K562 (cell line): ENCODE measurements around the gene OOSP3. TPM values are rescaled to one million over a fixed set of nuclear protein-coding genes. Genes with fewer than 3 reads are reported as not detected.

Experiments
- ATAC-seq: fragments of 200-7000 bp; cut with Tn5 transposase; 3 replicates; pipeline ENCODE4 v1.9.1; 2020; ENCODE audit warnings: moderate library complexity
- BruUV-seq: library from RNA; stranded (reverse); fragments of 400-500 nt; replicated peaks from 2 replicates; lab custom pipeline; 2021; lab: Mats Ljungman, UMichigan
- CTCF ChIA-PET: fragments of 300-600 bp; formaldehyde crosslinking; extraction: SDS; loops from one replicate; lab custom pipeline; 2021; ENCODE audit warnings: low intra/inter-chr PET ratio; lab: Yijun Ruan, JAX
- POLR2A ChIA-PET: fragments of 300-600, 350-650 bp; sonication (Branson Sonifier 250); formaldehyde crosslinking; extraction: SDS; loops from one replicate; lab custom pipeline; 2021; ENCODE audit warnings: antibody characterized with exemption, inconsistent platforms; lab: Yijun Ruan, JAX
- DNase-seq, 4 experiments: peaks; one replicate each; pipeline versions ENCODE4 v3.0.0 to v3.0.0-alpha.2; 2011 to 2018; ENCODE audit warnings: low spot score in 3 of 4, mixed read lengths in 3 of 4; ENCODE audit errors: extremely low read depth in 1 of 4
- FAIRE-seq: peaks from 2 replicates; lab custom pipeline; 2011; peaks lifted over from hg19 to GRCh38; lab: Jason Lieb, UNC
- H2AFZ ChIP-seq: 2 replicates; pipeline ENCODE4 v1.6.0; 2011; ENCODE audit warnings: low read depth, low read length, control low read depth, inconsistent platforms
- H3K27ac ChIP-seq: fragments of 200-600 bp; 3 replicates; pipeline ENCODE4 v1.8.0; 2011; ENCODE audit warnings: low read depth, mild to moderate bottlenecking, control low read depth, inconsistent platforms, low read length, moderate library complexity, mixed read lengths; ENCODE audit errors: extremely low read depth
- H3K27me3 ChIP-seq, 2 experiments: fragments of 300-600 bp in 1 of 2; 2 replicates in 1 of 2; 3 replicates in 1 of 2; pipeline versions ENCODE4 v1.6.0 to v1.8.0; 2011; ENCODE audit warnings: inconsistent platforms in 2 of 2, low read length in 2 of 2, mild to moderate bottlenecking in 1 of 2, mixed read lengths in 1 of 2, moderate library complexity in 1 of 2; ENCODE audit not compliant: control insufficient read depth in 2 of 2, insufficient read depth in 2 of 2
- H3K36me3 ChIP-seq: fragments of 300-600 bp; 3 replicates; pipeline ENCODE4 v1.8.0; 2011; ENCODE audit warnings: mild to moderate bottlenecking, low read length, inconsistent platforms; ENCODE audit not compliant: control insufficient read depth, insufficient read depth
- H3K4me1 ChIP-seq, 2 experiments: fragments of 200-600 bp in 1 of 2; replicated peaks in 1 of 2; 2 replicates in 1 of 2; 3 replicates in 1 of 2; pipeline versions ENCODE4 v1.5.1 to v1.8.0; 2011; ENCODE audit warnings: inconsistent platforms in 2 of 2, low read length in 2 of 2, mild to moderate bottlenecking in 1 of 2, mixed read lengths in 1 of 2, moderate library complexity in 1 of 2; ENCODE audit not compliant: control insufficient read depth in 2 of 2, insufficient read depth in 2 of 2
- H3K4me2 ChIP-seq: 2 replicates; pipeline ENCODE4 v1.6.1; 2011; ENCODE audit warnings: low read length, control low read depth, inconsistent platforms, mixed read lengths; ENCODE audit not compliant: insufficient read depth
- H3K4me3 ChIP-seq: fragments of 200-600 bp; sonication (generic), shearing (Covaris generic); 2 replicates; pipeline ENCODE4 v1.5.1; 2016; ENCODE audit warnings: control low read depth, inconsistent platforms
- H3K79me2 ChIP-seq: fragments of 200-600 bp; 3 replicates; pipeline ENCODE4 v1.8.0; 2011; ENCODE audit warnings: low read length, inconsistent platforms; ENCODE audit not compliant: control insufficient read depth, insufficient read depth
- H3K9ac ChIP-seq, 2 experiments: 2 replicates each; pipeline versions ENCODE4 v1.6.0 to v1.6.1; 2011; ENCODE audit warnings: low read depth in 2 of 2, low read length in 2 of 2, control low read depth in 1 of 2, inconsistent platforms in 1 of 2, mild to moderate bottlenecking in 1 of 2, mixed read lengths in 1 of 2; ENCODE audit not compliant: insufficient read depth in 1 of 2
- H3K9me1 ChIP-seq: one replicate; pipeline ENCODE4 v1.6.0; 2011; ENCODE audit warnings: inconsistent platforms, mild to moderate bottlenecking, low read length, moderate library complexity; ENCODE audit not compliant: control insufficient read depth, insufficient read depth
- H3K9me3 ChIP-seq: replicated peaks from 2 replicates; pipeline ENCODE4 v1.5.1; 2011; ENCODE audit warnings: low read depth, low read length, inconsistent platforms; ENCODE audit not compliant: control insufficient read depth, insufficient read depth
- H4K20me1 ChIP-seq: replicated peaks from 2 replicates; pipeline ENCODE4 v1.6.1; 2011; ENCODE audit warnings: low read length, inconsistent platforms, mixed read lengths; ENCODE audit not compliant: control insufficient read depth, insufficient read depth
- BCL6 ChIP-seq: fragments of 250-450 bp; sonication (Bioruptor Pico); IDR thresholded peaks from 2 replicates; pipeline ENCODE4 v1.4.0; 2020
- CBFB ChIP-seq: sonication (generic); formaldehyde crosslinking; IDR thresholded peaks from 2 replicates; pipeline ENCODE4 v1.4.0; 2020; ENCODE audit warnings: mild to moderate bottlenecking, missing genetic modification reagents
- DPF2 ChIP-seq: fragments of 450-650 bp; IDR thresholded peaks from 2 replicates; pipeline ENCODE4 v1.6.1; 2016
- E2F4 ChIP-seq: sonication (generic); formaldehyde crosslinking; IDR thresholded peaks from 2 replicates; pipeline ENCODE4 v1.8.0; 2022; ENCODE audit warnings: mild to moderate bottlenecking, low read depth, missing genetic modification reagents
- FOXJ2 ChIP-seq: fragments of 200-800 bp; sonication (Bioruptor generic); IDR thresholded peaks from 2 replicates; pipeline ENCODE4 v1.6.1; 2016; ENCODE audit warnings: missing genetic modification characterization, missing compliant biosample characterization
- HDAC2 ChIP-seq: fragments of 450-650 bp; IDR thresholded peaks from 2 replicates; pipeline ENCODE4 v1.6.1; 2016; ENCODE audit warnings: mild to moderate bottlenecking
- HNRNPL ChIP-seq: fragments of 200-400 bp; formaldehyde crosslinking; IDR thresholded peaks from 2 replicates; pipeline ENCODE4 v1.6.1; 2017; ENCODE audit warnings: low read depth, mild to moderate bottlenecking, low read length
- ILK ChIP-seq: fragments of 450-650 bp; IDR thresholded peaks from 2 replicates; pipeline ENCODE4 v1.6.1; 2016; ENCODE audit warnings: missing genetic modification characterization, low read depth, mild to moderate bottlenecking, missing compliant biosample characterization, moderate library complexity, borderline replicate concordance
- SIN3A ChIP-seq, 2 experiments: fragments of 150-350 bp in 1 of 2; IDR thresholded peaks; 2 replicates each; pipeline ENCODE4 v1.6.1; 2011 to 2016; ENCODE audit warnings: borderline replicate concordance in 2 of 2, low read depth in 2 of 2, low read length in 2 of 2, mild to moderate bottlenecking in 2 of 2, moderate library complexity in 2 of 2; ENCODE audit not compliant: control insufficient read depth in 1 of 2
- TAL1 ChIP-seq: fragments of 450-650 bp; IDR thresholded peaks from 2 replicates; pipeline ENCODE4 v1.6.1; 2016; ENCODE audit warnings: mild to moderate bottlenecking
- ZNF77 ChIP-seq: fragments of 250-450 bp; sonication (Bioruptor Pico); IDR thresholded peaks from 2 replicates; pipeline ENCODE4 v1.5.0; 2020
- ZSCAN29 ChIP-seq: fragments of 450-650 bp; IDR thresholded peaks from 2 replicates; pipeline ENCODE4 v1.6.1; 2017
- ZZZ3 ChIP-seq: fragments of 450-650 bp; IDR thresholded peaks from 2 replicates; pipeline ENCODE4 v1.6.1; 2016; ENCODE audit warnings: antibody characterized with exemption, mild to moderate bottlenecking, moderate library complexity
- WGBS: fragments of 100-300 bp; shearing (Covaris generic); methylation state at CpG from one replicate; pipeline ENCODE4 v1.1.6; 2016; ENCODE audit warnings: low coverage, mixed read lengths; ENCODE audit not compliant: insufficient coverage; ENCODE audit errors: missing lambda C conversion rate; 5-methylcytosine and 5-hydroxymethylcytosine counted together
- in situ Hi-C: fragments of 300-500 bp; cut with MboI; formaldehyde crosslinking; loops from 4 replicates; pipeline ENCODE4 v1.15.0; 2018; ENCODE audit warnings: inconsistent platforms, mixed read lengths
- intact Hi-C: fragments of 100-400 bp; cut with micrococcal nuclease; formaldehyde crosslinking; loops from 2 replicates; pipeline ENCODE4 v1.14.2; 2022
- polyA plus RNA-seq, 8 experiments: library from polyadenylated mRNA; depleted of rRNA in 4 of 8; stranded (reverse) in 5 of 8; unstranded in 3 of 8; fragments of >200 nt; fragmentation: Nextera tagmentation in 2 of 8; fragmentation: Illumina TruSeq in 1 of 8; extraction: Ambion mirVana in 2 of 8; extraction: Trizol in 1 of 8; gene quantifications; 2 replicates each; pipeline versions ENCODE4 v1.2.1 to v1.2.3, GENCODE V29; 2011 to 2014; ENCODE audit warnings: inconsistent platforms in 1 of 8, missing spikeins in 1 of 8
- total RNA-seq, 7 experiments: library from RNA; depleted of rRNA in 6 of 7; stranded (reverse); fragments of >200 nt in 6 of 7; fragmentation: Illumina TruSeq in 2 of 7; extraction: Trizol in 2 of 7; gene quantifications; 2 replicates each; pipeline versions ENCODE4 v1.2.1 to v1.2.3, GENCODE V29; 2011 to 2021; ENCODE audit warnings: low replicate concordance in 1 of 7
- TF ChIP-seq, protein P1 (sequence below): fragments of 250-450 bp; sonication (Bioruptor Pico); IDR thresholded peaks from 2 replicates; pipeline ENCODE4 v1.5.0; 2021
- TF ChIP-seq, protein P2 (sequence below): fragments of 200-800 bp; sonication (Bioruptor generic); IDR thresholded peaks from 2 replicates; pipeline ENCODE4 v1.6.1; 2016; ENCODE audit warnings: missing genetic modification characterization, missing compliant biosample characterization

OOSP3 gene
- total and polyA plus RNA-seq, 9 of the 15 experiments (the other 6 are each of a cell fraction or from before 2014, with no cell fraction given), result 0.09 to 0.32 (median 0.15) TPM; not detected in 6

- peak overlapping the region; percentile 20; the same call in 1 of the 2 replicates for H2AFZ ChIP-seq
- H3K9ac ChIP-seq, result no peak overlapping the region
- no peaks in the 10 kb centered on the region for H3K27me3 ChIP-seq
- no TSS peak for BruUV-seq
- intact Hi-C loops, result no loop called here
- FAIRE-seq (no peak), DNase-seq (no peak), ATAC-seq (no peak)
- in situ Hi-C loops, result no loop called here
- no peaks in the 10 kb centered on the region for H3K9me3 ChIP-seq
- H3K79me2 ChIP-seq, result no peaks in the 10 kb centered on the region
- H3K4me3 ChIP-seq, result no peak overlapping the region
- H3K4me2 ChIP-seq, result no peak overlapping the region
- H3K27ac ChIP-seq, result no peak overlapping the region
- no peaks in the 10 kb centered on the region for H3K36me3 ChIP-seq
- POLR2A ChIA-PET, result interaction anchor here (0.6 kb wide), 1 partner anchor 263 kb away, joined by 3 read pairs; no protein-coding TSS in a partner anchor
- TF ChIP-seq E2F4 (no peak), ZSCAN29 (no peak), HDAC2 (no peak), DPF2 (no peak), ZZZ3 (no peak), TAL1 (no peak), ZNF77 (CRISPR knock-in tag) (no peak), CBFB (no peak), HNRNPL (no peak), FOXJ2 (tag) (no peak), SIN3A (IDR thresholded peaks at IDR 0.05; ENCODE audit: borderline replicate concordance in 2 of 2, control insufficient read depth in 1 of 2, low read depth in 2 of 2, low read length in 2 of 2) (no peak), BCL6 (CRISPR knock-in tag) (no peak), ILK (tag) (no peak)
- TF ChIP-seq, protein P1, sequence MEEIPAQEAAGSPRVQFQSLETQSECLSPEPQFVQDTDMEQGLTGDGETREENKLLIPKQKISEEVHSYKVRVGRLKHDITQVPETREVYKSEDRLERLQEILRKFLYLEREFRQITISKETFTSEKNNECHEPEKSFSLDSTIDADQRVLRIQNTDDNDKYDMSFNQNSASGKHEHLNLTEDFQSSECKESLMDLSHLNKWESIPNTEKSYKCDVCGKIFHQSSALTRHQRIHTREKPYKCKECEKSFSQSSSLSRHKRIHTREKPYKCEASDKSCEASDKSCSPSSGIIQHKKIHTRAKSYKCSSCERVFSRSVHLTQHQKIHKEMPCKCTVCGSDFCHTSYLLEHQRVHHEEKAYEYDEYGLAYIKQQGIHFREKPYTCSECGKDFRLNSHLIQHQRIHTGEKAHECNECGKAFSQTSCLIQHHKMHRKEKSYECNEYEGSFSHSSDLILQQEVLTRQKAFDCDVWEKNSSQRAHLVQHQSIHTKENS (CRISPR knock-in tag), result no peak
- TF ChIP-seq, protein P2, sequence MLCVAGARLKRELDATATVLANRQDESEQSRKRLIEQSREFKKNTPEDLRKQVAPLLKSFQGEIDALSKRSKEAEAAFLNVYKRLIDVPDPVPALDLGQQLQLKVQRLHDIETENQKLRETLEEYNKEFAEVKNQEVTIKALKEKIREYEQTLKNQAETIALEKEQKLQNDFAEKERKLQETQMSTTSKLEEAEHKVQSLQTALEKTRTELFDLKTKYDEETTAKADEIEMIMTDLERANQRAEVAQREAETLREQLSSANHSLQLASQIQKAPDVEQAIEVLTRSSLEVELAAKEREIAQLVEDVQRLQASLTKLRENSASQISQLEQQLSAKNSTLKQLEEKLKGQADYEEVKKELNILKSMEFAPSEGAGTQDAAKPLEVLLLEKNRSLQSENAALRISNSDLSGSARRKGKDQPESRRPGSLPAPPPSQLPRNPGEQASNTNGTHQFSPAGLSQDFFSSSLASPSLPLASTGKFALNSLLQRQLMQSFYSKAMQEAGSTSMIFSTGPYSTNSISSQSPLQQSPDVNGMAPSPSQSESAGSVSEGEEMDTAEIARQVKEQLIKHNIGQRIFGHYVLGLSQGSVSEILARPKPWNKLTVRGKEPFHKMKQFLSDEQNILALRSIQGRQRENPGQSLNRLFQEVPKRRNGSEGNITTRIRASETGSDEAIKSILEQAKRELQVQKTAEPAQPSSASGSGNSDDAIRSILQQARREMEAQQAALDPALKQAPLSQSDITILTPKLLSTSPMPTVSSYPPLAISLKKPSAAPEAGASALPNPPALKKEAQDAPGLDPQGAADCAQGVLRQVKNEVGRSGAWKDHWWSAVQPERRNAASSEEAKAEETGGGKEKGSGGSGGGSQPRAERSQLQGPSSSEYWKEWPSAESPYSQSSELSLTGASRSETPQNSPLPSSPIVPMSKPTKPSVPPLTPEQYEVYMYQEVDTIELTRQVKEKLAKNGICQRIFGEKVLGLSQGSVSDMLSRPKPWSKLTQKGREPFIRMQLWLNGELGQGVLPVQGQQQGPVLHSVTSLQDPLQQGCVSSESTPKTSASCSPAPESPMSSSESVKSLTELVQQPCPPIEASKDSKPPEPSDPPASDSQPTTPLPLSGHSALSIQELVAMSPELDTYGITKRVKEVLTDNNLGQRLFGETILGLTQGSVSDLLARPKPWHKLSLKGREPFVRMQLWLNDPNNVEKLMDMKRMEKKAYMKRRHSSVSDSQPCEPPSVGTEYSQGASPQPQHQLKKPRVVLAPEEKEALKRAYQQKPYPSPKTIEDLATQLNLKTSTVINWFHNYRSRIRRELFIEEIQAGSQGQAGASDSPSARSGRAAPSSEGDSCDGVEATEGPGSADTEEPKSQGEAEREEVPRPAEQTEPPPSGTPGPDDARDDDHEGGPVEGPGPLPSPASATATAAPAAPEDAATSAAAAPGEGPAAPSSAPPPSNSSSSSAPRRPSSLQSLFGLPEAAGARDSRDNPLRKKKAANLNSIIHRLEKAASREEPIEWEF (CRISPR knock-in tag), result no peak
- TF ChIP-seq, all 486 proteins: peak for 0
- WGBS, result 63% methylated on average over 4 of the region's 4 CpGs
- Histone ChIP-seq H3K9me1 (no peaks in the 10 kb centered on the region), H4K20me1 (no peaks in the 10 kb centered on the region), H3K4me1 (peaks cover 0 to 3% of the 10 kb centered on the region in 2 experiments; a peak in 1 of 5 replicates)
- CTCF ChIA-PET, result no interaction called here
These were observed 62.5 kb downstream of the OOSP3 start for GRCh38 chr11:59941091-59941490.
